HG02588 (cell line): ENCODE data around the gene PSMB7.

Experiments used
- ATAC-seq: cut with Tn5 transposase; IDR thresholded peaks from one replicate; pipeline ENCODE4 v1.9.1; 2021; ENCODE audit warnings: mild to moderate bottlenecking, moderate library complexity; ENCODE audit not compliant: unreplicated experiment

PSMB7 gene

DNA sequence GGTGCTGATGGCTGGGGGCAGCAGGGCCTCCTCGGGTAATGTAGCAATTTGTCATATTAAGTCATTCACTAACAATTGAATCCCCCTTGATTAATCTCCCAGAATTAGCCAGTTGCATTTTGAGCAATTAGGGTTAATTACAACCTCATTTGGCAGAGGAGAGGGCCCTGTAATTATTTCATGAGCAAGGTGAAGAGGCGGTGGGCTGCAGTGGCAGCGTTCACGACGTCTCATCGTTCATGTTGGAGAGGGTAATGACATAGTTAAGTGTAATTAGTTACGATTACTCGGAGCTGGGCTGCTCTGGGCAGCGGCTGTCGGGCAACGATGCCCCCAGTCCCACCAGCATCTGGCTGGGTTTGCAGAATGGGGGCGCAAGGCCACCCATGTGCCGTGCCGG is 111.5 kb downstream of the PSMB7 start:
- ATAC-seq, result no peak
